Hepatocyte (in vitro differentiated cells): ENCODE measurements around the gene SLC26A9.

ENCODE experiments used
- EZH2 ChIP-seq: fragments of 200-600 bp; sonication (generic); IDR thresholded peaks from 2 replicates; pipeline ENCODE4 v1.6.1; 2016; ENCODE audit warnings: antibody characterized with exemption, mild to moderate bottlenecking, borderline replicate concordance
- TF ChIP-seq, protein P1 (sequence below): fragments of 200-600 bp; sonication (generic); IDR thresholded peaks from 2 replicates; pipeline ENCODE4 v1.5.1; 2016; ENCODE audit warnings: antibody characterized with exemption, mild to moderate bottlenecking; ENCODE audit not compliant: poor library complexity

DNA sequence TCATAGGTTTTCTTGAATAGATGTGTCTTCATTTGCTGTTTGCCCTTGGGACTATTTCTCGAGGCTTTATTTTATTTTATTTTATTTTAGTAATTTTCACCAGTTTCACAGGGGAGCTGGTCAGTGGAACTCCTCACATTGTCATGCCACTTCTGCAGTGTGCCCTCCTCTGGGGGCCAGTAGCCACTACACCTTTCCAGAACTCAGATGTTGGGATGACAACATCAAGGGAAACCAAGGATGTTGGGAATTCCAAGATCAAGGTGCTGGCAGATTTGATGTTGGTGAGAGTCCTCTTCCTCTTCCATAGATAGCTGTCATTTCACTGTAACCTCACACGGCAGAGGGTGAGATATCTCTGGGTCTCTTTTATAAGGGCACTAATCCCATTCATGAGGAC lies 35.5 kb downstream of the SLC26A9 start:
- TF ChIP-seq EZH2, result no peak
- TF ChIP-seq, protein P1, sequence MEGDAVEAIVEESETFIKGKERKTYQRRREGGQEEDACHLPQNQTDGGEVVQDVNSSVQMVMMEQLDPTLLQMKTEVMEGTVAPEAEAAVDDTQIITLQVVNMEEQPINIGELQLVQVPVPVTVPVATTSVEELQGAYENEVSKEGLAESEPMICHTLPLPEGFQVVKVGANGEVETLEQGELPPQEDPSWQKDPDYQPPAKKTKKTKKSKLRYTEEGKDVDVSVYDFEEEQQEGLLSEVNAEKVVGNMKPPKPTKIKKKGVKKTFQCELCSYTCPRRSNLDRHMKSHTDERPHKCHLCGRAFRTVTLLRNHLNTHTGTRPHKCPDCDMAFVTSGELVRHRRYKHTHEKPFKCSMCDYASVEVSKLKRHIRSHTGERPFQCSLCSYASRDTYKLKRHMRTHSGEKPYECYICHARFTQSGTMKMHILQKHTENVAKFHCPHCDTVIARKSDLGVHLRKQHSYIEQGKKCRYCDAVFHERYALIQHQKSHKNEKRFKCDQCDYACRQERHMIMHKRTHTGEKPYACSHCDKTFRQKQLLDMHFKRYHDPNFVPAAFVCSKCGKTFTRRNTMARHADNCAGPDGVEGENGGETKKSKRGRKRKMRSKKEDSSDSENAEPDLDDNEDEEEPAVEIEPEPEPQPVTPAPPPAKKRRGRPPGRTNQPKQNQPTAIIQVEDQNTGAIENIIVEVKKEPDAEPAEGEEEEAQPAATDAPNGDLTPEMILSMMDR, result peak; percentile 40
